Measurements from ENCODE around the gene LGALS14. TPM values are rescaled to one million over a fixed set of nuclear protein-coding genes. Genes with fewer than 3 reads are reported as not detected.
"Not testable (repeated sequence)": the region's sequence is repeated elsewhere in the genome, so short reads cannot be mapped to it uniquely, and the experiment has no call there.

Gene LGALS14
- total RNA-seq, 6 experiments from 2014 or later = not detected

DNA sequence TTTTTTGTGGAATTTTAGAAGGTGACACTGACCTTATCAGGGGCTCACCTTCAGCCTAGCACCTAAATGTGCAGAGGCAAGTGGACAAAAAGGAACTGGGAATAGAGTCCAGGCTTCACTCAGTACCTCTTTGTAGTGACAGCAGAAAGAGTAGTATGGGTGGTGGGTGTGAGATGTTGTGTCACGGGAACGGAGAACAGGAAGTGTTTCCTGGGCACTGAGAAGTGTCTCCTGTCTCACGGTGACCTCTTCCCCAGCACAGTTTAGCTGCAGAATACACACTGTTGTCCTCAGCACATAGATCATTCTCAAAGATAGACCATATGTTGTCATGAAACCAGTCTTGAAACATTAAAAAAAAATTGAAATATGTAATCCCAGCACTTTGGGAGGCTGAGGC, 17.5 kb upstream of the LGALS14 start:
- TF ChIP-seq, protein P1, sequence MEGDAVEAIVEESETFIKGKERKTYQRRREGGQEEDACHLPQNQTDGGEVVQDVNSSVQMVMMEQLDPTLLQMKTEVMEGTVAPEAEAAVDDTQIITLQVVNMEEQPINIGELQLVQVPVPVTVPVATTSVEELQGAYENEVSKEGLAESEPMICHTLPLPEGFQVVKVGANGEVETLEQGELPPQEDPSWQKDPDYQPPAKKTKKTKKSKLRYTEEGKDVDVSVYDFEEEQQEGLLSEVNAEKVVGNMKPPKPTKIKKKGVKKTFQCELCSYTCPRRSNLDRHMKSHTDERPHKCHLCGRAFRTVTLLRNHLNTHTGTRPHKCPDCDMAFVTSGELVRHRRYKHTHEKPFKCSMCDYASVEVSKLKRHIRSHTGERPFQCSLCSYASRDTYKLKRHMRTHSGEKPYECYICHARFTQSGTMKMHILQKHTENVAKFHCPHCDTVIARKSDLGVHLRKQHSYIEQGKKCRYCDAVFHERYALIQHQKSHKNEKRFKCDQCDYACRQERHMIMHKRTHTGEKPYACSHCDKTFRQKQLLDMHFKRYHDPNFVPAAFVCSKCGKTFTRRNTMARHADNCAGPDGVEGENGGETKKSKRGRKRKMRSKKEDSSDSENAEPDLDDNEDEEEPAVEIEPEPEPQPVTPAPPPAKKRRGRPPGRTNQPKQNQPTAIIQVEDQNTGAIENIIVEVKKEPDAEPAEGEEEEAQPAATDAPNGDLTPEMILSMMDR (IDR thresholded peaks at IDR 0.05) = no peak
- Mint-ChIP-seq H3K27ac (no peak overlapping the region), H3K4me3 (no peak overlapping the region), H3K9me3 (no peaks in the 10 kb centered on the region), H3K27me3 (ENCODE audit: insufficient read depth) (peaks cover 14% of the 10 kb centered on the region), H3K36me3 (ENCODE audit: low read depth) (no peaks in the 10 kb centered on the region), H3K4me1 (ENCODE audit: low read depth) (no peaks in the 10 kb centered on the region)
- DNase-seq = no peak

DNA sequence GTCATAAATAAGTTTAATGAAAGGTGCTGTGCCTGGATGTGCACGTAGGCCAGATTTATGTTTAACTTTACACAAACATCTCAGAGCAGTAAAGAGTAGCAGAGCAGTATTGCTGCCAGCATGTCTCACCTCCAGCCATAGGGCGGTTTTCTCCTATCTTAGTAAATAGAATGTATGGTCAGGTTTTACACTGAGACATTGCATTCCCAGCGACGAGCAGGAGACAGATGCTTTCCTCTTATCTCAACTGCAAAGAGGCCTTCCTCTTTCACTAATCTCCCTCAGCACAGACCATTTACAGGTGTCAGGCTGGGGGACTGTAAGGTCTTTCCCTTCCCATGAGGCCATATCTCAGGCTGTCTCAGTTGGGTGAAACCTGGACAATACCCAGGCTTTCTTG, 15.6 kb upstream of the LGALS14 start:
- not testable (repeated sequence) for H3K4me3 Mint-ChIP-seq; H3K27ac Mint-ChIP-seq; DNase-seq; H3K36me3 Mint-ChIP-seq (ENCODE audit: low read depth); H3K4me1 Mint-ChIP-seq (ENCODE audit: low read depth); H3K9me3 Mint-ChIP-seq
- H3K27me3 Mint-ChIP-seq (ENCODE audit: insufficient read depth) = peaks cover 14% of the 10 kb centered on the region

DNA sequence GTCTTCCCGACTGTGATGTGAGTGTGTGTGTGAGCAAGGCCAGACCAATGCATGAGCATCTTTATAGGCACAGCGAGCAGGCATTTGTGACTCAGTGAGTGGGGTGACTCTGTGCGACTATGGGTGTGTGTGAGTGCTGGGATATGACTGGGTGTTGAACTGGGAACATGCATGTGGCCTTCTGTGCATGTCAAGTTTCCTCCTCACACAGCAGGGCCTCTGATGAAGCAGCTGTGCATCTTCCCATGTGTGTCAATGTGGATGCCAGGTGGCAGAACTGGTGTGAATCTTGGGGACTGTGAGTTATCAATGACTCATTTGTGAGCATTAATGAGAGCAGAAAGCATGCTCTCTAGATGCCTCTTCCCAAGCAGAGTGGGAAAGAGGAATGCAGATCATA, 12.1 kb upstream of the LGALS14 start:
- TF ChIP-seq, protein P1 (IDR thresholded peaks at IDR 0.05) = no peak
- no peak for DNase-seq
- Mint-ChIP-seq H3K4me3 (no peak overlapping the region), H3K9me3 (no peaks in the 10 kb centered on the region), H3K27ac (no peak overlapping the region), H3K36me3 (ENCODE audit: low read depth) (no peaks in the 10 kb centered on the region), H3K4me1 (ENCODE audit: low read depth) (no peaks in the 10 kb centered on the region), H3K27me3 (ENCODE audit: insufficient read depth) (peaks cover 10% of the 10 kb centered on the region)

DNA sequence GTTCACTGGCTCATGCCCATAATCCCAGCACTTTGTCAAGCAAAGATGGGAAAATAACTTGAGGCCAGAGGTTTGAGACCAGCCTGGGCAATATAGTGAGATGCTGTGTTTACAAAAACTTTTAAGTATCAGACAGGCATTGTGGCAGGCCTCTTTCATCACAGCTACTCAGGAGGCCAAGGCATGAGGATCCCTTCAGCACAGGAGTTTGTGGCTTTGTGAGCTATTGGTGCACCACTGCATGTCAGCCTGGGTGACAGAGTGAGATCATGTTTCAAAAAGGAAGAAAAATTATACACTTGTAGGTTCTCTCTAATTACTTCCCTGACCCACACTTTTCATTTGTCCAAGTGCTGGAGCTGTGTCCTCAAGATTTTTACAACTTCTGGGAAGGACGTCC, 11.5 kb upstream of the LGALS14 start:
- H3K4me3 Mint-ChIP-seq = no peak overlapping the region
- TF ChIP-seq, protein P1 (IDR thresholded peaks at IDR 0.05) = no peak
- no peak overlapping the region for H3K27ac Mint-ChIP-seq
- H3K9me3 Mint-ChIP-seq = no peaks in the 10 kb centered on the region
- no peak for DNase-seq
- H3K4me1 Mint-ChIP-seq (ENCODE audit: low read depth) = no peaks in the 10 kb centered on the region
- H3K36me3 Mint-ChIP-seq (ENCODE audit: low read depth) = no peaks in the 10 kb centered on the region
- peaks cover 10% of the 10 kb centered on the region for H3K27me3 Mint-ChIP-seq (ENCODE audit: insufficient read depth)

DNA sequence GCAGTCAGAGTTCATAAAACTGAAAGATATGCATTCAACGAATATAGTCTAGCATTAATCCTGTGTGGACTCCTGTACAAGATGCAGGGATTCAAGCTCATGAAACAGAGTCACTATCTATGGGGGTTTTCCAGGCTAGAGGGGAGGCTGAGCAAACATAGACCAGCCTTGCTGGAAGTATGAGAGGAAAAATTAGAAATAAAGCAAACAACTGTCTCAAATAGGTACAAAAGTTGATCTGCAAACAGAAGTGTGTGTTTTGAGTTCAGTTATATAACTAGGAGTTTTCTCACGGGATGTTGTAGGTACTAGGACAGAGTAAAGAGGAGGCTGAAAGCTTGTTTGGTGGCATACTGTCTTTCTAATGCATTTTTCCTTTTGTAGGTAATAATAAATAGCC, 8.5 kb upstream of the LGALS14 start:
- TF ChIP-seq, protein P1 (IDR thresholded peaks at IDR 0.05) = no peak
- no peak overlapping the region for H3K4me3 Mint-ChIP-seq
- DNase-seq = no peak
- peaks cover 5% of the 10 kb centered on the region for H3K27me3 Mint-ChIP-seq (ENCODE audit: insufficient read depth)
- no peaks in the 10 kb centered on the region for H3K36me3 Mint-ChIP-seq (ENCODE audit: low read depth)
- H3K4me1 Mint-ChIP-seq (ENCODE audit: low read depth) = no peaks in the 10 kb centered on the region
- no peak overlapping the region for H3K27ac Mint-ChIP-seq
- no peaks in the 10 kb centered on the region for H3K9me3 Mint-ChIP-seq

DNA sequence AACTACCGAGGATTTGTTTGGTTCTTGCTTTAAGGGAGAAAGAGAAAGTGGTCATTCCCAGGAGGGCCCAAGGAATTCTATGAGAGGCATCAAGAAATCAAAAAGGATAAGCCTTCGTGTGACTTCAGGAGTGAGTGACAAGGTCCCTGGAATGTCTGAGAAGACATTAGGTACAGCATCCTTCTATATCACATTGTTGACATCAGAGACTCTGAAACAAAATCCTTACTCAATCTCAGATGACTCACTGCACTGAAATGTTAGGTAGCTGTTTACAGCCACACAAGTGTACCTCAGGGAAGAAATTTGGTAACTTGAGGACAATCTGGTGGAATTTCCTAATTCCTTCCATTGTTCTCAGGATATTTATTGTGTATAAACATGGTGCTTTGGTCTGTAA, 7.9 kb upstream of the LGALS14 start:
- TF ChIP-seq, protein P1 (IDR thresholded peaks at IDR 0.05) = no peak
- DNase-seq = no peak
- H3K27ac Mint-ChIP-seq = no peak overlapping the region
- peaks cover 5% of the 10 kb centered on the region for H3K27me3 Mint-ChIP-seq (ENCODE audit: insufficient read depth)
- no peaks in the 10 kb centered on the region for H3K36me3 Mint-ChIP-seq (ENCODE audit: low read depth)
- H3K9me3 Mint-ChIP-seq = no peaks in the 10 kb centered on the region
- H3K4me1 Mint-ChIP-seq (ENCODE audit: low read depth) = no peaks in the 10 kb centered on the region
- no peak overlapping the region for H3K4me3 Mint-ChIP-seq
